H1 (cell line): ENCODE data around the gene CACNA1C. TPM values are rescaled to one million over a fixed set of nuclear protein-coding genes. Genes with fewer than 3 reads are reported as not detected.

Source experiments
- CTCF ChIA-PET: fragments of 300-600 bp; sonication (Branson Sonifier 250); formaldehyde crosslinking; loops from one replicate; lab custom pipeline; 2021; ENCODE audit not compliant: partially characterized antibody; lab: Charles Lee
- POLR2A ChIA-PET: fragments of 300-600 bp; sonication (Branson Sonifier 250); formaldehyde crosslinking; loops from one replicate; lab custom pipeline; 2021; ENCODE audit warnings: inconsistent platforms; ENCODE audit not compliant: partially characterized antibody; lab: Charles Lee
- DNase-seq, 2 experiments: peaks; one replicate each; pipeline versions ENCODE4 v3.0.0 to v3.0.0-alpha.2; 2010 to 2022; ENCODE audit warnings: low spot score in 2 of 2, low read depth in 1 of 2, mixed read lengths in 1 of 2
- FAIRE-seq: peaks from 2 replicates; lab custom pipeline; 2011; peaks lifted over from hg19 to GRCh38; lab: Jason Lieb, UNC
- H2AFZ ChIP-seq: 2 replicates; pipeline ENCODE4 v1.8.1; 2012; ENCODE audit warnings: low read length, inconsistent platforms
- H2AK5ac ChIP-seq: 2 replicates; pipeline ENCODE4 v1.6.1; 2013; ENCODE audit warnings: low read depth, low read length
- H2BK120ac ChIP-seq: replicated peaks from 2 replicates; pipeline ENCODE3; 2013; ENCODE audit warnings: low read depth, low read length, inconsistent platforms
- H2BK12ac ChIP-seq: 2 replicates; pipeline ENCODE4 v1.6.1; 2013; ENCODE audit warnings: low read depth, low read length
- H2BK15ac ChIP-seq: 2 replicates; pipeline ENCODE4 v1.6.1; 2013; ENCODE audit warnings: low read length
- H2BK20ac ChIP-seq: 2 replicates; pipeline ENCODE4 v1.6.1; 2013; ENCODE audit warnings: low read length
- H2BK5ac ChIP-seq: 2 replicates; pipeline ENCODE4 v1.6.1; 2013; ENCODE audit warnings: low read depth, low read length
- H3K14ac ChIP-seq: 2 replicates; pipeline ENCODE4 v1.6.1; 2013; ENCODE audit warnings: inconsistent platforms; ENCODE audit not compliant: insufficient read length
- H3K18ac ChIP-seq: 2 replicates; pipeline ENCODE4 v1.6.1; 2013; ENCODE audit warnings: low read length; ENCODE audit errors: extremely low read depth
- H3K23ac ChIP-seq: 2 replicates; pipeline ENCODE4 v1.6.1; 2013; ENCODE audit warnings: inconsistent platforms; ENCODE audit not compliant: insufficient read length
- H3K23me2 ChIP-seq: 2 replicates; pipeline ENCODE4 v1.6.1; 2013; ENCODE audit warnings: low read depth, low read length
- H3K27ac ChIP-seq: 2 replicates; pipeline ENCODE4 v1.6.1; 2011; ENCODE audit warnings: low read depth, low read length, inconsistent platforms
- H3K27me3 ChIP-seq, 4 experiments: replicated peaks in 1 of 4; 1 replicate in 1 of 4; 2 replicates in 3 of 4; pipeline versions ENCODE4 v1.6.1 to v1.8.1; 2011 to 2013; ENCODE audit warnings: low read length in 3 of 4, mild to moderate bottlenecking in 3 of 4, inconsistent platforms in 2 of 4, mixed read lengths in 2 of 4, moderate library complexity in 1 of 4; ENCODE audit not compliant: control insufficient read depth in 3 of 4, insufficient read depth in 3 of 4; ENCODE audit errors: extremely low read depth in 1 of 4
- H3K36me3 ChIP-seq, 4 experiments: 2 replicates each; pipeline versions ENCODE4 v1.6.1 to v1.8.1; 2011 to 2013; ENCODE audit warnings: mild to moderate bottlenecking in 4 of 4, low read length in 3 of 4, moderate library complexity in 2 of 4, control low read depth in 1 of 4, inconsistent platforms in 1 of 4; ENCODE audit not compliant: insufficient read depth in 4 of 4, control insufficient read depth in 2 of 4
- H3K4ac ChIP-seq: replicated peaks from 2 replicates; pipeline ENCODE3; 2013; ENCODE audit warnings: low read length, low read depth, mixed read lengths, inconsistent platforms; ENCODE audit not compliant: insufficient read length
- H3K4me1 ChIP-seq, 4 experiments: replicated peaks in 1 of 4; 1 replicate in 1 of 4; 2 replicates in 3 of 4; pipeline versions ENCODE4 v1.6.1 to v1.8.1; 2011 to 2013; ENCODE audit warnings: low read length in 3 of 4, inconsistent platforms in 2 of 4, mixed read lengths in 1 of 4; ENCODE audit not compliant: insufficient read depth in 4 of 4, control insufficient read depth in 3 of 4
- H3K4me2 ChIP-seq, 2 experiments: 2 replicates each; pipeline versions ENCODE4 v1.6.1 to v1.8.1; 2011 to 2013; ENCODE audit warnings: low read depth in 2 of 2, low read length in 2 of 2, control low read depth in 1 of 2, inconsistent platforms in 1 of 2, mild to moderate bottlenecking in 1 of 2; ENCODE audit not compliant: insufficient read depth in 1 of 2
- H3K4me3 ChIP-seq, 4 experiments: fragments of 200-600, 300-600 bp in 1 of 4; sonication (generic), shearing (Covaris generic), sonication (Bioruptor Twin) in 1 of 4; 2 replicates each; pipeline versions ENCODE4 v1.5.1 to v1.8.1; 2011 to 2016; ENCODE audit warnings: low read length in 4 of 4, low read depth in 3 of 4, control low read depth in 2 of 4, inconsistent platforms in 2 of 4, mild to moderate bottlenecking in 2 of 4, mixed read lengths in 1 of 4, moderate library complexity in 1 of 4; ENCODE audit not compliant: insufficient read depth in 2 of 4; ENCODE audit errors: extremely low read depth in 1 of 4
- H3K56ac ChIP-seq: replicated peaks from 2 replicates; pipeline ENCODE3; 2013; ENCODE audit warnings: low read depth, mild to moderate bottlenecking, mixed read lengths, low read length, inconsistent platforms; ENCODE audit not compliant: insufficient read length
- H3K79me1 ChIP-seq: 2 replicates; pipeline ENCODE4 v1.6.1; 2013; ENCODE audit warnings: low read depth, low read length, control low read depth
- H3K79me2 ChIP-seq, 2 experiments: 2 replicates each; pipeline versions ENCODE4 v1.6.1 to v1.8.1; 2012 to 2013; ENCODE audit warnings: low read length in 2 of 2, mild to moderate bottlenecking in 2 of 2, inconsistent platforms in 1 of 2; ENCODE audit not compliant: insufficient read depth in 2 of 2, control insufficient read depth in 1 of 2
- H3K9ac ChIP-seq, 4 experiments: replicated peaks in 1 of 4; 1 replicate in 1 of 4; 2 replicates in 3 of 4; pipeline versions ENCODE4 v1.6.1 to v1.8.1; 2011 to 2013; ENCODE audit warnings: low read depth in 3 of 4, low read length in 3 of 4, control low read depth in 2 of 4, mild to moderate bottlenecking in 2 of 4, moderate library complexity in 2 of 4, inconsistent platforms in 1 of 4; ENCODE audit errors: extremely low read depth in 1 of 4
- H3K9me3 ChIP-seq, 2 experiments: 2 replicates each; pipeline versions ENCODE4 v1.6.1 to v1.8.1; 2012 to 2013; ENCODE audit warnings: mild to moderate bottlenecking in 2 of 2, moderate library complexity in 2 of 2, control low read depth in 1 of 2, inconsistent platforms in 1 of 2, low read depth in 1 of 2, low read length in 1 of 2, mixed read lengths in 1 of 2; ENCODE audit not compliant: insufficient read depth in 2 of 2
- H4K20me1 ChIP-seq, 2 experiments: replicated peaks in 1 of 2; 2 replicates each; pipeline versions ENCODE3 to v1.8.1; 2011 to 2013; ENCODE audit warnings: inconsistent platforms in 2 of 2, low read length in 2 of 2, mild to moderate bottlenecking in 1 of 2; ENCODE audit not compliant: insufficient read depth in 2 of 2, control insufficient read depth in 1 of 2
- H4K5ac ChIP-seq: 2 replicates; pipeline ENCODE4 v1.6.1; 2013; ENCODE audit warnings: low read length, low read depth, mixed read lengths, inconsistent platforms; ENCODE audit not compliant: insufficient read length
- H4K8ac ChIP-seq: 2 replicates; pipeline ENCODE4 v1.8.0; 2013; ENCODE audit warnings: mild to moderate bottlenecking, moderate library complexity, low read length, inconsistent platforms; ENCODE audit not compliant: insufficient read depth; ENCODE audit errors: extremely low read depth
- H4K91ac ChIP-seq: replicated peaks from 2 replicates; pipeline ENCODE3; 2013; ENCODE audit warnings: low read length, mixed read lengths, inconsistent platforms; ENCODE audit not compliant: insufficient read length
- BACH1 ChIP-seq: IDR thresholded peaks from 2 replicates; pipeline ENCODE4 v1.6.1; 2012; ENCODE audit warnings: low read length, improper control_type of control experiment
- CTBP2 ChIP-seq: IDR thresholded peaks from 2 replicates; pipeline ENCODE4 v1.7.0; 2011; ENCODE audit warnings: borderline replicate concordance, mild to moderate bottlenecking, moderate library complexity, mixed read lengths, low read length; ENCODE audit not compliant: insufficient read depth, insufficient read length
- GTF2F1 ChIP-seq: IDR thresholded peaks from 2 replicates; pipeline ENCODE4 v1.6.1; 2012; ENCODE audit warnings: low read depth, low read length, improper control_type of control experiment, borderline replicate concordance
- HDAC2 ChIP-seq, 2 experiments: fragments of 300-600 bp in 1 of 2; sonication (generic) in 1 of 2; IDR thresholded peaks; 2 replicates each; pipeline ENCODE4 v1.6.1; 2011 to 2012; ENCODE audit warnings: low read depth in 2 of 2, low read length in 2 of 2, mild to moderate bottlenecking in 2 of 2, moderate library complexity in 2 of 2, borderline replicate concordance in 1 of 2, inconsistent platforms in 1 of 2
- MAFK ChIP-seq: IDR thresholded peaks from 2 replicates; pipeline ENCODE4 v1.6.1; 2012; ENCODE audit warnings: low read depth, mild to moderate bottlenecking, improper control_type of control experiment, low read length
- POU5F1 ChIP-seq: IDR thresholded peaks from 2 replicates; pipeline ENCODE4 v1.6.1; 2011; ENCODE audit warnings: low read depth, mild to moderate bottlenecking, low read length, moderate library complexity
- SIRT6 ChIP-seq: IDR thresholded peaks from one replicate; pipeline ENCODE4 v1.7.1; 2012; ENCODE audit warnings: low read length, inconsistent platforms
- SP4 ChIP-seq: IDR thresholded peaks from 2 replicates; pipeline ENCODE4 v1.6.1; 2012; ENCODE audit warnings: low read length, inconsistent platforms
- YY1 ChIP-seq: IDR thresholded peaks from 2 replicates; pipeline ENCODE4 v1.6.1; 2011; ENCODE audit warnings: low read depth, mild to moderate bottlenecking, low read length
- WGBS, 2 experiments: shearing (Covaris generic) in 1 of 2; methylation state at CpG; one replicate each; pipeline versions ENCODE4 v1.1.6 to v1.1.7; 2013 to 2015; ENCODE audit warnings: low lambda C conversion rate in 2 of 2, mixed read lengths in 2 of 2, inconsistent platforms in 1 of 2, low coverage in 1 of 2, missing lambda C conversion rate in 1 of 2; ENCODE audit not compliant: insufficient replicate concordance in 2 of 2, insufficient coverage in 1 of 2, insufficient read length in 1 of 2; ENCODE audit errors: extremely low coverage in 1 of 2, missing lambda C conversion rate in 1 of 2; 5-methylcytosine and 5-hydroxymethylcytosine counted together
- polyA plus RNA-seq, 7 experiments: library from polyadenylated mRNA; depleted of rRNA in 3 of 7; stranded (reverse) in 5 of 7; unstranded in 2 of 7; fragments of >200 nt in 5 of 7; fragments of 200-250 nt in 2 of 7; gene quantifications; 1 replicate in 5 of 7; 2 replicates in 1 of 7; 4 replicates in 1 of 7; pipeline versions ENCODE4 v1.2.1 to v1.2.3, GENCODE V29; 2011 to 2013; ENCODE audit warnings: missing spikeins in 2 of 7, mixed read lengths in 2 of 7
- total RNA-seq: library from RNA; stranded (reverse); fragmentation: NEBNext Ultra II Directional; extraction: Animal tissue kit (Norgen Biotek cat#: 25700); gene quantifications from 2 replicates; pipeline ENCODE4 v1.2.1, GENCODE V29; 2021

Gene CACNA1C
- total and polyA plus RNA-seq, 2 of the 8 experiments (the other 6 are each of a cell fraction or from before 2014, with no cell fraction given): 1.3 TPM

DNA sequence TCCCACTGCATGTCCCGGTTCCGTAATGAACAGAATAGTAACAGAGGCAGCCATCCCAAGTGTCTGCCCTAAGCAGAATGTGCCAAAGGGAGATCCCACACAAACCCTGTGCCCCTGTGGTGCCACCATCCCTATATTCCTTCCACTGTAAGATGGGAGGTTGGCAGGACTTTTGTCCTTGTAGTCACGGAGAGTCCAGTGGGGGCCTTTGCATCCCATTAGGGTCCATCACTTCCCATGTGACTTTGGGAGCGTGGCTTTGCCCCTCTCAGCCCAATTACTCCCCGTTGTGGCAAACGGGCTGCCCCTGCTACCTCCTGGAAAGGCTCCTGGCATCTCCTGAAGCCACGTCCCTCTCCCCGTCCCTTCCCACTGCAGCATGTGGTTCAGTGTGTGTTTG lies 552.5 kb downstream of the CACNA1C start:
- Histone ChIP-seq H4K5ac (no peak overlapping the region), H2AK5ac (no peak overlapping the region), H2BK20ac (no peak overlapping the region), H2AFZ (no peak overlapping the region)
- TF ChIP-seq YY1 (no peak), BACH1 (no peak), MAFK (no peak), SIRT6 (no peak), POU5F1 (no peak), HDAC2 (IDR thresholded peaks at IDR 0.05; ENCODE audit: borderline replicate concordance in 1 of 2, low read depth in 2 of 2, low read length in 2 of 2) (no peak), SP4 (no peak), CTBP2 (no peak), GTF2F1 (no peak)
- TF ChIP-seq, all 59 proteins: peak for 0
- Histone ChIP-seq H3K9ac (no peak overlapping the region), H4K91ac (no peak overlapping the region), H3K14ac (no peak overlapping the region), H3K36me3 (no peaks in the 10 kb centered on the region), H3K23me2 (0 out of 2 replicates have a peak, but pooled peaks cover 4% of the 10 kb centered on the region), H3K4ac (no peak overlapping the region), H3K4me1 (peaks cover 0 to 5% (median 0%) of the 10 kb centered on the region in 4 experiments; a peak in 3 of 7 replicates), H2BK15ac (no peak overlapping the region), H3K4me3 (no peak overlapping the region), H3K9me3 (no peaks in the 10 kb centered on the region), H3K79me1 (no peaks in the 10 kb centered on the region), H3K56ac (no peak overlapping the region), H3K27ac (no peak overlapping the region), H3K23ac (no peak overlapping the region), H4K8ac (no peak overlapping the region), H3K27me3 (peaks cover 0 to 3% (median 0%) of the 10 kb centered on the region in 4 experiments; a peak in 1 of 7 replicates), H4K20me1 (peaks cover 0 to 2% of the 10 kb centered on the region in 2 experiments), H2BK5ac (no peak overlapping the region), H3K18ac (no peak overlapping the region), H2BK120ac (no peak overlapping the region), H3K79me2 (no peaks in the 10 kb centered on the region), H3K4me2 (no peak overlapping the region), H2BK12ac (no peak overlapping the region)
- WGBS, 2 experiments: 89% methylated on average over 8 of the region's 8 CpGs; no CpG with 5 or more reads in 1 of the 2 experiments
- FAIRE-seq: no peak
- ChIA-PET CTCF (interaction anchor here (0.6 to 1.5 kb wide), 4 partner anchors 18 to 47 kb away, joined by 3 to 4 read pairs (median 3); no protein-coding TSS in a partner anchor), POLR2A (no interaction called here)
- no peak for DNase-seq
